Pulmonary artery endothelial cell (primary cell): ENCODE results near the gene CTNND1. TPM values are rescaled to one million over a fixed set of nuclear protein-coding genes. Genes with fewer than 3 reads are reported as not detected.
"Not testable (repeated sequence)": the region's sequence is repeated elsewhere in the genome, so short reads cannot be mapped to it uniquely, and the experiment has no call there.

Source experiments
- DNase-seq: peaks from one replicate; pipeline ENCODE4 v3.0.0-alpha.2; 2011; ENCODE audit warnings: low read depth, low spot score
- total RNA-seq: library from RNA; depleted of rRNA; stranded (reverse); fragments of >200 nt; gene quantifications from 2 replicates; pipeline ENCODE4 v1.2.3, GENCODE V29; 2014

CTNND1 gene
- total RNA-seq, 1 donor from 2014 or later: 174 TPM

DNA sequence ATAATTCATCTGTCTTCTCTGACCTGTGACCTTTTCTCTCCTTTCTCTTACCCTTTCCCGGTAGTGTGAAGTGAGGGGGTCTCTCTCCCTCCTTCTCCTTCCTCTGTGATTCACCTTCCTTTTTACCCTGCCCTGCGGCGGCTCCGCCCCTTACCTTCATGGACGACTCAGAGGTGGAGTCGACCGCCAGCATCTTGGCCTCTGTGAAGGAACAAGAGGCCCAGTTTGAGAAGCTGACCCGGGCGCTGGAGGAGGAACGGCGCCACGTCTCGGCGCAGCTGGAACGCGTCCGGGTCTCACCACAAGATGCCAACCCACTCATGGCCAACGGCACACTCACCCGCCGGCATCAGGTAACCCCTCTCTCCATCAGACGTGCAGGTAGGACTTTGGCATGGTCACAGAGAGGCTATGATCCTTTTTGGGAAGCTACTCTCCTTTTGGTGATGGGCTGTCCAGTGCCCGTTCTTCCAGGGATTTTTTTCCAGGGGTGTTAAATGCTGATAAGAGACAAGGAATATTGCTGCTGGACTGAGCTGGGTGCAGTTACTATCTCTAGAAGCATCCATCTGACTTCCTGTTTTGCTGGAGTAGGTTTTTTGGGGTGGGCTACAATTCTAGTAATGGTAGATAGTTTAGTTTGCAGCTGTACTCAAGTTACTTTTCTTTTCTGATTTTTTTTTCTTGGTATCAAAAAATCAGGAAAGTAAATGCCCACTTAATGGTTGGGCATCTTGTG is 29.9 kb downstream of the CTNND1 start:
- no peak for DNase-seq

DNA sequence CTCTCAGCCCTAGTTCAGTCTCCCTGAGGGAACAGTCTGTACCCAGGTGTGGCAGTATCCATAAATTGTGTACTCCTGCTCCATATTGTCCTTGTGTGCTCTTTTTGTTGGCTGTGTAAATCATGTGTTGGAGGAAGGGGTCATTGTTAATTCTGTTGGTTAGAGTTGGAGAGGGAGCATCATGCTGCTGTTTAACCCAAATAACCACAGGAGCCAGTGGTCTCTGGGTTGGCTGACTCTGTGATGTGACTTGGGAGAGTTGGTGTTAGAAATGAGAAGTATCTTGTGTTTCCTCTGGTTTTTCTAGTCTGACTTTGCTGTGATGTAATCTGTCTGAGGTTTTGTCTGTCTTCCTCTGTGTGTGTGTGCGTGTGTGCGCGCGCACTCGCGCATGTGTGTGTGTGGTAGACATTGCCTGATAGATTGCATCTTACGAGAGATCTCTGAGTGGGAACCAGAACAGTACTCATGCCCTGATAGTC is 30.5 kb downstream of the CTNND1 start:
- no peak for DNase-seq

DNA sequence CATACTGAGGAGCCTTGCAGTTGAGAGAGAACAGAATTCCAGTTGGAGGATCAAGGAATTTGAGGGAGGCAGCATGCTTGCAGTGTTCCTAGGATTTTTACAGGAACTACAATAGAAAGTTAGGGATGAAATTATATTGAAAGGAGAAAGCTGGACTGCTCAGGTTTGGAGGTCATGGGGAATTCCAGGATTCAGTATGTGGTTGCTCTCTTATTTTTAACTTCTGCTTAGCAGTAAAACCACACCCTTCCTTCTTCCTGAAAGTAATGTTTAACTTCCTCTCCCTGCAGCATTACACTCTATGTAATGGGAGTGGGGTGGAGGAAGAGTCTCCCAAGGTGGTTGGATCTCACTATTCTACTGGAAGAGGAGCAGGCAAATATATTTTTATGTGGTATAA is 31.3 kb downstream of the CTNND1 start:
- DNase-seq: no peak

DNA sequence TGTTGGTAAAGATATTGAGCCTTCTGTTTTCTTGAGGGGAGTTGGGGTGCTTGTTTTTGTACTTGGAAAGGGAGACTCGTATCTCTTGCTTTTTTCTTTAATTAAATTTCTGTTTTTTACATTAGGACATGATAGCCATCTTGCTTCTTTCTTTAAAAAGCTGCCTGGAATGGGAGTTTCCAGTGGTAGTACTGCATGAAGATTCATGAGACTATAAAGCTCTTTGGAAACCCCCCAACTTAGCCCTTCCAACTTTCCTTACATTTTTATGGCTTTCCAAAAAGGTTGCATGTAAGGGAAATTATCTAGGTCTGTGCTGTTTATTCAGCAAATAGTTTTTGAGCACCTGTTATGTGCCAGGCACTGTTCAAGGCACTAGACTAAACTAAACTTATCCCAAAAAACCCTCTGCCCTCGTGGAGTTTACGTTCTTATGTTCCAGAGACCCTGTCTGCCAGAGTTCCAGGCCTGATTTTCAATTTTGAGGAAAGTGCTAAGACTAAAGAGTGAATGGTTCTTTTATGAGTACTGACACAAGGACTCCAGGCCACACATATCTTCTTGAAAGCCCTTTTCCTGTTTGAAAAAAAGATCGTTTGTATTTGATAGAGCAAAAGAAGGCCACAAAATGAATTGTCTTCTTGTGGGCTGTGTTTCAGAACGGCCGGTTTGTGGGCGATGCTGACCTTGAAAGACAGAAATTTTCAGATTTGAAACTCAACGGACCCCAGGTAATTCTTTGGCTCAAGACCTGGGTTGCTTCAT is 31.9 kb downstream of the CTNND1 start:
- DNase-seq: no peak

DNA sequence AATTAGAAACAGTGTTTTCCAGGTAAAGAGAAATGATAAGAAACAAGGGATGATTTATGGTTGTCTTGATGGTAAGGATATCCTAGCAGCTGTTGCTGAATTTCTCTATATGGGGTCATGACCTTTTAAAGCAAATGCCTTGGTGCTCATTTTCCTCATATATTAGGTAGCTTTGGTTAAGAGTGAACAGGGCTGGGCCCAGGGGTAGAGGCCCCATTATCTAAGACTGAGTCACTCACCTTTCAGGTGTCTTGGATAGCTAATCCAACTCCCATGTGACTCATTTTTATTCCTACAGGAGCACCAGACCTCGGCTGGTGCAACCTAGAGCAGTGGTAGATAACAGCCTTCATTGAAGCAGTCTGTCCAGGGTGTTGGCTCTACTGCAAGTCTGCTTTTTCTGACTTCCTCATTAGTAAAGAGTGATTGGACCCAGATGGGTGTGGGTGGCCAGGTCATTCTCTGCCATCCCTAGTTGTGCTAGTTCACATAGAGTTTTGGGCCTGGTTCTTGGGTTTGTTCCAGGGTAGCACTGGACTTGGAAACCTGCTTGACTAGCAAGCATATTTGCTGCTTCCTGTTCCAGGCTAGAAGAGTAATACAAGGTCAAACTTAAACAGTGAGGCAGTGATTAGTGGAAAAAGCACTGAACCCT is 37.4 kb downstream of the CTNND1 start:
- no peak for DNase-seq

DNA sequence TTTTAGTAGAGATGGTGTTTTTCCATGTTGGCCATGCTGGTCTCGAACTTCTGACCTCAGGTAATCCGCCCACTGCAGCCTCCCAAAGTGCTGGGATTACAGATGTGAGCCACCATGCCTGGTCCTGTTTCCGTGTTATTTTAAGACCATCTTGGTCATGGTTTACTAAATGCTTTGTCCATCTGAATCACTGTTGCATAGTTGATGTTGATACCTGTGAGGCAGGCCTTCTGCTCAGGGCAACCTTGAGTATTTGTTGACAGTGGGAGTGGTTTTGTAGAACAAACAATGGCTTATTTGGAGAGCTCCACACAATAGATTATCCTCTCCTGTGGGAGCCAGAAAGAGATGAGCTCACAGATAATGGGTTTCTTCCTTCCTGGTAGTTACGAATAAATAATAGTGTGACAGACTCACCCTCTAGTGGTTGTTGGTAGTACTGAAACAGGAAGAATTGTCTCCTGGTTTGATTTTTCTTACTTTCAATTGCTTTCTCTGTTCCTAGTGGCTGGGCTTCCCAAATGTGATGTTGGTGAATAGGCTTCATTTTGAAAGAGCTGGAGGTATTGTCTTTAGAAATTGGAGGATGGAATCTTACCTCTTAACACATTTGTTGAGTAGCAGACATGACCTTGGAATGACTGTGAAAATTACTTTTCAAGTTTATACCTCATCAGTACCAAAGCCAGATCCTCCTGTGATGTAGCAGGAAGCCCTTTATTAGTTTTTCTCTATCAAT is 39.0 kb downstream of the CTNND1 start:
- no peak for DNase-seq

DNA sequence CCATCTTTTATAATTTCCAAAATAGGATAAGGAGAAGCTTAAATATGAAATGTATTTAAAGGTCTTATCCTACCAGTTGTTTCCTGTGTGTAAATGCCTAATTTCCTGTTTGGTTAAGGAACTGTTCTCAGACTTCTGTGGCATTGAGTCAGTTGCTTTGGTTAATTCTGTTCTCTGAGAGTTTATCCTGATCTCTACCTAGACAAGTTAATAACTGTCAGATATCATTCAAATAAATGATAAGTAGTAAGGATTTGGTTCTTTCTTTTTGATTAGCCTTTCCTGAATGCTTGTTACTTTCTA is 39.5 kb downstream of the CTNND1 start:
- DNase-seq: peak; percentile 39

DNA sequence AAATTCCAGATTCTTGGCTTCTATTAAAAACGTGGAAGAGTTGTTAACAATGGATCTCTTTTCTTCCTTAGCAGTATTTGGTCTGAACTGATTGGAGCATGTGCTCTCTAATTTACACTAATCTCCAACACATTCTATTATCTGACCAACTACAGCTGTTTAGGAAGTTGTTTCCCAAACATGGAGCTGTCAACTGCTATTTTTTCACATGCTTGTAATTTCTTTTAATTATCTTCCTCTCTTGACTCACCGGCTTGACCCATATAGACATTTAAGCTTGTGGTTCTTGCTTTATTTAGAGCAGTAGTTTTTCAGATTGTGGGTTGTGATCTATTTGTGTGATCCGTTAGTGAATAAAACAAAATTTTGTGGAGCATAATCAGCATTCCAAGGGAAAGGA is 40.8 kb downstream of the CTNND1 start:
- DNase-seq: no peak

DNA sequence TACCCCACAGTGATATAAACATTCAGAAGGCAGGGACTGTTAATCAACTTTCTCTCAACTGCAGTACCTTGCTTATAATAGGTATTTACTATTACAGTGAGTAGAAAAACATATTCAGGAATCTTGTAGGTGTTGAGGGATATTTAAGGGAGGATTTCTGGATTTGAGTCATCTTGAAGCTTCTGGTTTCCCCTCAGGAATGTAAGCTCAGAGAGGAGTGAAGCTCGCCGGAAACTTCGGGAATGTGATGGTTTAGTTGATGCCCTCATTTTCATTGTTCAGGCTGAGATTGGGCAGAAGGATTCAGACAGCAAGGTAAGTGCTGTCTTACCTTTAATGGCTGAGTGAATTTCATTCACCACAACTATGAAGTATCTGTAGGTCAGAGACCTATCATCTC is 42.9 kb downstream of the CTNND1 start:
- DNase-seq: no peak

DNA sequence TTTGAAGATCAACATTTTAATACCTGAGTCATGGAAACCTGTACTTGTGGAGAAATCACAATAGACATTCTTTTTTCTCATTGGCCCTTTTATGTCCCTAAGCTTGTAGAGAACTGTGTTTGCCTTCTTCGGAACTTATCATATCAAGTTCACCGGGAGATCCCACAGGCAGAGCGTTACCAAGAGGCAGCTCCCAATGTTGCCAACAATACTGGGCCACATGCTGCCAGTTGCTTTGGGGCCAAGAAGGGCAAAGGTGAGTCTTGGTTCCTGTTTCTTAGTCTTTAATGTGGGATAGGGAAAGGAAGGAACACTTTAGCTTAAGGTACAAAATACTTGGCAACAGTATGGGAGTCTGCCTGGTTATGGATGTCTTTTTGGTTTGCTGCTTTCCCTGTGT is 44.2 kb downstream of the CTNND1 start:
- DNase-seq: no peak

DNA sequence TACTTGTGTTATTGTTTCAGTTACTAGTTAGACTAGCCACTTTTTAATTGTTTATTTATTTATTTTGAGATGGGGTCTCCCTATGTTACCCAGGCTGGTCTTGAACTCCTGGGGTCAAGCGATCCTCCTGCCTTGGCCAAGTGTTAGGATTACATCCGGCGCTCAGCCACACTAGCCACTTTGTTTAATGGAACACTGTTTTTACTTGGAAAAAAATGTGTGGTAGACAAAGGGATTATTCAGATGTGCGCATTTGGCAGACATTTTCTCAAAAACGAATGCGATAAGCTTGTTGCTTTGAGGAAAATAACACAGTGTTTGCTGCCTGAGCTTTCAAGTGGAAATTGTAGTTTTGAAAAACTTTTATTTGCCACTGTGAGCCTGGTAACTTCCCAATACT is 51.0 kb downstream of the CTNND1 start:
- no peak for DNase-seq

DNA sequence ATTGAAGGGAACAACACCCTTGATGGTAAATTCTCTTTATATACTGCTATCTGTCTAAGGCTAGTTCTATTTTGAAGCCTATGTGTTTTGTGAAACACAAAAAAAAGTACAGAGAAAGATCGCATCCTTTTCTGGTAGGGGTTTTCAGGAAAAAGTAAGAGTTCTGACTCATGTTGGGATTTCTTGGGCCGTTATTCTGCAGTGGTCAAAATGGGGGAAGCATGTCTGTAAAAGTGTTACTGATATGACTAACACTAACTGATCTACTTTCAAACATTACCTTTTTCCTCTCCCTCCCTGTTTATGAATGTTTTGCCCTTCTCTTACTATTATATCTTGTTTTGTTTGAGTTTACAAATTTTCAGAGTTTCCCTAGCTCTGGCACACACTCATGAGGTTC is 53.9 kb downstream of the CTNND1 start:
- DNase-seq: no peak

DNA sequence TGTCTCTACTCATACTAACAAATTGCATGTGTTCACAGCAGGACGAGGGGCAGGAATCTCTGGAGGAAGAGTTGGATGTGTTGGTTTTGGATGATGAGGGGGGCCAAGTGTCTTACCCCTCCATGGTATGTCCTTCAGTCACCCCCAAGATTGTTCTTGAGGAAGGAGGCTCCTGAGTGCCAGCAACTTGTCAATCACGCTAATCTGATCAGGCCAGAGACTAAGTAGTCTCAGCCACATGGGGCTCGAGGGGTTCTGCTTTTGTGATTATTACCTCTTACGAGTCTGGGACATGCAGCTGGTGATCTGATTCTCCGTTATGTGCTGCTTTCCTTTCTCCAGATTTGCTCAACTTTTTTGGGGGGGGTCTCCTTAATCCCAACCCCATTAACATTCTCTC is 54.3 kb downstream of the CTNND1 start:
- no peak for DNase-seq

DNA sequence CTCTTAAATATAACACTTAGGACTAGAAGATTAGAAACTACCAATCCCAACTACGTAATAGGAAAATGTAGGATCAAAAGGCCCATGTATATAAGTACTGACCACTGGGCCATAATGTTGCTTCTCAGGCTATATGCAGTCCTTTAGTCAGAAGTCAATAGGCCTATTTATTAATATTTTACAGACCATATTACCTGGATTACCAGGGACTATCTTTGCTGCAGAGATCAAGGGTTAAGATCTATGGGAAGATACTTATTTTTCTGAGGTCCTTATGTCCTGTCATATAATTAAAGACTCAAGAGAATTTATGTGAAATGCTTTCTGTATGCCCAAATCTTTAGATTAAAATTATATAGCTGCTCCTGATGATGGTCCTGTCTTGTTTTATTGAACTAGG is 57.2 kb downstream of the CTNND1 start:
- DNase-seq: no peak

DNA sequence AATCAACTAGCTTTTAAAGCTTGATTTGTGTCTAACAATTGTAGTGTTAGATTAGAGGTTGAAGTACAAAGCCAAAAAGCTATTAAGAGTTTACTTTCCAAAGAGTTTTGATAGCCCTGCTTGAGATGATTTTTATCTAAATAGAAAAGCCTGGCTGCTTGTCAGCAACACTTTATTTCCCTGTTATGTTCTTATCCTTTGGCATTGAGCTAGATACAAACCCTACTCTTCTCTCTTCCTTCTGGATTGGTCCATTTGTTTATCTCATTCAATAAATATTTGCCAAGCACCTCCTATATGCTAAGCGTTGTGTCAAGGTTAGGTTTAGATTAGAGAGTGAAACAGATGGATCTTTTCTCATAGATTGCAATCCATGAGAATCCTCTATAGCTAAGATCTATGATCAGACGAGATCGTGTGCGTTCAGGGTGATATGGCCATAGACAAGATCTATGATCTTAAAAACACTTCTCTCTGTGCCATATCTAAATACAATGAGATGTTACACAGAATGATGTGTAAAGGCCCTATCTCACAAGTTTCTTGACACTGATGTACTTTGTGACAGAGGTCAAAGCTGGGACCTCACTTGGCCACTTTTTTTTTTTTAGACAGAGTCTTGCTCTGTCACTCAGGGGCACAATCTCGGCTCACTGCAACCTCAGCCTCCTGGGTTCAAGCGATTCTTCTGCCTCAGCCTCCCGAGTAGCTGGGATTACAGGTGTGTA is 57.8 kb downstream of the CTNND1 start:
- no peak for DNase-seq

DNA sequence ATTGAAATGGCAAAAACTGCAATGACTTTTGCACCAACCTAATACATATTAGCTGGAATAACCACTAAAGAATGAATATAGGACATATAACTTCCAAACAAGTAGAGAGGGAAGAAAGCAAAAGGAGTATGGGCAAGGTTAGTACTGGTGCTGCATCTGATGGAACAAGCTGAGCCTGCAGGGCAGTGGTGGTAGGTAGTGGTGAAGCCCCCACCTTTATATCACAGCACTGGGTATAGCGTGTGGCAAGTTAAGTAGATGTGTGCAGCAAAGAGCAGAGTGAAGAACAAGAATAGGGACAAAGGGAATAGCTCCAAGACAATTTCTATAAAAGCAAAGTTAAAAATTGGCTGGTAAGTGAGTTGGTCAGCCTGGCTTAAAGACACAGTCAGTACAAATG is 62.3 kb downstream of the CTNND1 start:
- DNase-seq: no peak

DNA sequence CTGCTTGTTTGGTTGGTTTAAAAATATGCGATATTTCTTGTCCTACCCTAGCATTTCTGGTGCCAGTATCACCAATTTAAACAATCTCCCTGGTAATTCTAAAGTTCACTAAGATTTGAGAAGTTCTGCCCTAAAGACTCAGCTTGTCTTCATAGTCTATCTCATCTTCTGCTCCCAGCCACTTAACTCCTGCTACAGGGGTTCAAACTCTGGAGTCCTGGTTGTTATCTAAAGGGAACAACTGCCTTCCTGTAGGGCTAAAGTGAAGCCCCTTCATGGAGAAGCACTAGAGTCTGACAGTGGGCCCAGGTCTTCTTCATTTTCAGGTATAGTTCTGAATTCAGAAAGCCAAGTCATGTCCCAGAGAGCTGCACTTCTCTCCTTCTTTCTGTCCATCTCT is 73.2 kb downstream of the CTNND1 start:
- DNase-seq: no peak

DNA sequence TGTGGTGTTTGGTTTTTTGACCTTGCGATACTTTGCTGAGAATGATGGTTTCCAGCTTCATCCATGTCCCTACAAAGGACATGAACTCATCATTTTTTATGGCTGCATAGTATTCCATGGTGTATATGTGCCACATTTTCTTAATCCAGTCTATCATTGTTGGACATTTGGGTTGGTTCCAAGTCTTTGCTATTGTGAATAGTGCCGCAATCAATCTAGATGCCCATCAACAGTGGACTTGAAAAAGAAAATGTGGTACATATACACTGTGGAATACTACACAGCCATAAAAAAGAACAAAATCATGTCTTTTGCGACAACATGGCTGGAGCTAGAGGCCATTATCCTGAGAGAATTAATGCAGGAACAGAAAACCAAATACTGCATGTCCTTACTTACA is 77.0 kb downstream of the CTNND1 start:
- DNase-seq: not testable (repeated sequence)

DNA sequence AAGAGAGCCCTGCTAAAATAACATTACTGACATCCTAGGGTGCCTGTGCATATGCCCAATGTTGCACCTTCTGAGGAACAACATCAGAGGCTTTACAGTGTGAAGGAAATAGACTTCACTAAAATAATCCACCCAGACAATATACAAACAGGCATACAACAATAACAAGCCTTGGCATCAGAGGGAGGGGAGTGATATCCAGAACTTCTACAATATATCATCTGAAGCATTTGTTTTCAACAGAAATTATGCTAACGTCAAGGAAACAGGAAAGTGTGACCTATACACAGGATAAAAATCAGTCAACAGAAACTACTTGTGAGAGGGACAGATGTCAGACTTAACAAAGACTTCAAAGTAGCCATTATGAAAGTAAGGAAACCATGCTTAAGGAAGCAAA is 81.3 kb downstream of the CTNND1 start:
- DNase-seq: peak; percentile 1

DNA sequence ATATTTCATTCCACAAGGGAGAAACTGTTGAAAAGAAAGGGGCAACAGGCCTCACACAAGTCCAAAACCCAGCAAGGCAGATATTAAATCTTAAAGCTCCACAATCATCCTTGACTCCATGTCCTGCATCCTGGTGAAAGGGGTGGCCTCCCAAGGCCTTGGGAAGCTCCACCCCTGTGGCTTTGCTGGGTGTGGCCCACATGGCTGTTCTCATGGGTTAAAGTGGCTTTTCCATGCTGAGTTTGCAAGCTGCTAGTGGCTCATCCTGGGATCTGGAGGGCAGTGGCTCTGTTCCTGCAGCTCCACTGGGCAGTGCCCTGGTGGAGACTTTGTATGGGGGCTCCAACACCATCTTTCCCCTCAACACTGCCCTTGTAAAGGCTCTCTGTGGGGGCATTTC is 106.4 kb downstream of the CTNND1 start:
- DNase-seq: no peak

DNA sequence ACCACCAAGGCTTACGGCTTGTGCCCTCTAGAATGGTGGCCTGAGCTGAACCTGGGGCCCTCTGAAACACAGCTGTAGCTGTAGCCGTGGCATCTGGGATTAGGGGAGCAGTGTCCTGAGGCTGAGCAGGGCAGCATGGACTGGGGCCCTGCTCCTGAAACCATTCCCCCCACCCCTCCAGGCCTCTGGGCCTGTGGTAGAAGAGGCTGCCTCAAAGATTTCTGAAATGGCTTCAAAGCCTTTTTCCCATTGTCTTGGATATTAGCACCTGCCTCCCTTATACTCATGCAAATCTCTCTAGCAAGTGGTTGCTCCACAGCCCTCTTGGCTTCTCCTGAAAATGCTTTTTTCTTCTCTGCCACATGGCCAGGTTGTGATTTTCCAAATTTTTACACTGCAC is 106.9 kb downstream of the CTNND1 start:
- DNase-seq: no peak
